NCI-H1694 (cell line): Measurements from ENCODE around the gene CARD10.

Experiments
- DNase-seq: peaks from one replicate; lab custom pipeline; 2025; lab: John Stamatoyannopoulos, UW

Gene CARD10

DNA sequence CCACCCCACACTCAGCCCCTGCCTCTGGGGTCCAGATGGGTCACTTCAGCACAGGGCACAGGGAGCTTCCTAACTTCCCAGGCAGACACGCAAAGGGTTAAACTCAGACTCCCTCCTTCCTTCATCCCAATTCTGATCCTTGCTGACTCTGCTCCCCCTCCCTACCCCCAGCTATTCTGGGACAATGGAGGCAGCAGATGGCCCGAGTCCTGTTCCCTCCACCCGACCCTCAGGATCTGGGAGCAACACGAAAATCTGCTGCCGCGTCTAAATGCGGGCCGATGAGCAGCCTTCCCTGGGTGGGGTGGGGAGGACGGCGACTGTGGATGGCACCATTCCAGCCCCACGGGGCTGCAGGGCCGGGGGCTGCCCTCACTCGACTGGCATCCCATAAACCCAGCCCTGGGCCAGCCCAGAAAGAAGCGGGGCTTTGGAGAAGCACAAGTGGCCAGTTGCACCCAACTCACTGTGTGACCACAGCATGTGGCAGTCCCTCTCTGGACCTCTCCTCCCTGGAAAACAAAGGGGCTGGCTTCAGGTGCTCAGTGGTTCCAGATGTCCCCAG lies 51.7 kb downstream of the CARD10 start:
- peak; percentile 61 for DNase-seq

DNA sequence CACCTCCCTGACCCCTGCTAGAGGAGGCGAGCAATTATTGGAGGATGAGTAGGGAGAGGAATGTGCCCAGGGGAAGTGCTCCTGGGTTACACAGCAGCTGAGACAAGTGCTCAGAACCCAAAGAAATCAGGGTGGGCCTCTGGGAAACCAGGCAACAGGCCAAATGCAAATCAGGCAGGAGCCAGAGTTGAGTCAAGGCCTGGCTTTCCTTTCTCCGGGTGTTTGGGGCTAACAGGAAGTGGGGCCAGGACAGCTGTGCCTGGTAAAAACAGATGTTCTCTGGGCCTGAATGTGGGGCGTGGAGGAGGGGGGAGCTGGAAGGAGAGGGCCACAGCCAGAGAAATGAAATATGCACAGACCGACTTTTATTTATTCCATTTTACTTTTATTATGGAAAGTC lies 55.0 kb downstream of the CARD10 start:
- DNase-seq: peak; percentile 60

DNA sequence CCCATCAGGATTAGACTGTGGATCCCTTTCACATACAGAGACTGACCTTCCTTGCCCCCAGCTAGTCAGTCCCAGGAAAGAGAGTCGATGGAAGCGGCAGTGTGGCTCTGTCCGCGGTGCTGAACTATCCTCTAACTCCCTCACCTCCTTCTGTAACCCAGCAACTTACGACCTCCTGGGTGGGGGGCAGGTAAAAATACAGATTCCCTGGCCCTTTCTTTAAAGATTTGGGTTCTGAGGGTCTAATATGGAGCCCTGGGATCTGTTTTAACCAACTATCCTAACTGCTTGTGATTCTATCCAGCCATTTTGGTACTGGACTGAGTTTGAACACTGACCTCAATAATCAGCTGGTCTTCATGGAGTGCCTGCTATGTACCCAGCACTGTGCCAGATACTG lies 56.2 kb downstream of the CARD10 start:
- DNase-seq: no peak

DNA sequence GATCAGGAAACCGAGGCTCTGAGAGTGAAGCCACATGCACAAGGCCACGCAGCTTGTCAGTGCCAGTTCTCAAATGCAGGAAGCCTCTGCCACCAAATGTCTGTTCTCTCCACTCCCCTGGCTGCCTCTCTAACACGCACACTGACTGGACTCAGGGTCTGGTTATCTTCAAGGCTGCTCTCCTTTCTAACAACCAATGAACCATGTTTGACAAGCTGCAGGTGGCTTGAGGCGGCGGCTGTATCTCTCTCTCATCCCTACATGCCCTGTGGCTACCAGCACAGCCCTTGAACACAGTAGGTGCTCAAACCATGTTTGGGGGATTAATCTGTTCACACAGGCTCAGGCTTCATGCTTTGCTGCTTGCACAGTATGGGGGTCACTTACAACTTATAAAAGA lies 56.8 kb downstream of the CARD10 start:
- DNase-seq: no peak

DNA sequence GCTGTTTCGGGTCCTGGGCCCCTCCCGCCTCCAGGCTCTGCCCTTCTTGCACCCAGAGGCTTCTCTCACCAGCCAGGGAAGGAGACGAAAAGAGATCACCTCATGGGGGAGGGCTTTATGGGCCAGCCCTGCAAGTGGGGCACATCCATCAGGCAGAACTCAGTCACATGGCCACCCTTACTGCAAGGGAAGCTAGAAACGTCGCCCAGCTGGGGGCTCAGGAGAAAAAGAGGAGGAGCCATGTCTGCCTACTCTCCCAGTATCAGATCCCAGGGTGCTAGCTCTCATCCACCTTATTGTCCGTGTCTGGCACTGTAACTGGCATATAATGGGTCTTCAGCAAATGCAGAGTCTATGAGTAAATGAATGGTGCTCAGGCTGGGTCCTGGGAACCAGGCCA lies 57.3 kb downstream of the CARD10 start:
- peak; percentile 78 for DNase-seq

DNA sequence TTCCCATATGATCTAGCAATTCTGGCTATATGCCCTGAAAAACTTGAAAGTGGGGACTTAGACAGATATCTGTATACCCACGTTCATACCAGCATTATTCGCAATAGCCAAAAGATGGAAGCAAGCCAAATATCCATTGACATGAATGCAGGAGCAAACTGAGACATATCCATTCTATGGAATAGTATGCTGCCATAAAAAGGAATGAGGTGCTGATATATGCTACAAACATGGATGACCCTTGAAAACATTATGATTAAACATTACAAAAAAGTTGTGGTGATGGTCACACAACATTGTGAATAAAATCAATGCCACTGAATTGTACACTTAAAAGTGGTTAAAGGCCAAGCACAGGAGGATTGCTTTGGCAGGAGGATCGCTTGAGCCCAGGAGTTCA lies 58.5 kb downstream of the CARD10 start:
- DNase-seq: no peak

DNA sequence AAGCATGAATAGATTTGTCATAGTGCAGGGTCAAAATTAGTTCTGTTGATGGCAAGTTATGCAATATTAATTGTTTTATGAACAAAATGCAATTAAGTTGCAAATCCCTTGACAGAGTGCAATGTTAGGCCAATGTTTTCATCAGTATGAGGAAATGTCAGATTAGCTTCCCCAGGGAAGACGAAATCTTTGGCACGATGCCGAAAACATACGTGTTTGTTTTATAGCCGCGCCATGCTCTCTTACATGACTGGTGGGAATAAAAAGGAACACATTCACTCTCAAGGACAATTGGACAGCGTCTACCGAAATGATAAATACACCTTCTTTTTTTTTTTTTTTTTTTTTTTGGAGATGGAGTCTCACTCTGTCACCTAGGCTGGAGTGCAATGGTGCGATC lies 60.0 kb downstream of the CARD10 start:
- DNase-seq: peak; percentile 57

DNA sequence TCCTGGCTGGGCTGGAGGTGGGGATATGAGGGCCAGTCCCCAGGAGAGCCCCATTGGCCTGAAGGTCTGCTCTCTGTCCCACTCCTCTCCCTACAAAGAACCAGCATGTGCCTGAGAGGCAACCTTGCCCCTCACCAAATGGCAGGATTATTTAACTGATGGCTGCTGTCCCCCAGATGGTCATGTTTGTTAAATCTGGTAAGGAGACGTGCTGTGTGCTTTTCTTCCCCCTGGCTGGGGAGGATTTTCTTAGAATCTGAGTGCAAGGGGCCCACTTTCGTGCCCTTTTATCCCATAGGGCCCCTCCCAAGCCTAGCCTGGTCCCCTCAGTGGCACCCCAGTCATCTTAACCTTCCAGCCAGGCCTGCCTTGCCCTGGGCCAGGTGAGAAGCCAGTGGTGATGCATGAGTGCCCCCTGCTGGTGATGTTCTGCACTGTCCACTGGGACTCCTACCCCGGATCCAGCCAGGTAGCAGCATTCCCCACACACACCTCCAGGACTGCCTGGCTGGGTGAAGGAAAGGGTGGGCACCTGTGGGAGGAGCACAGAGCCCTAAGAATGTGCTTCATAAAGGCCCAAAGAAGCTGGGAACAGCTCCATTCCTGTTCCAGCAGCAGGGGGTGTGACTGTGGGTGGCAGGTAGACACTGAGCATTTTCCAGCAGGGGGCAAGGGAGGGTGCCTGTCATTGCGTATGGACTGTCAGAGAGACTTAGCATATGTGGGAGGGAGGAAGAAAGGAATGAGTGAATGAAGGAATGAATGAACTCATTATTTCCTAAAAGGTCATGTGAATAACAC lies 61.9 kb downstream of the CARD10 start:
- peak; percentile 52 for DNase-seq

DNA sequence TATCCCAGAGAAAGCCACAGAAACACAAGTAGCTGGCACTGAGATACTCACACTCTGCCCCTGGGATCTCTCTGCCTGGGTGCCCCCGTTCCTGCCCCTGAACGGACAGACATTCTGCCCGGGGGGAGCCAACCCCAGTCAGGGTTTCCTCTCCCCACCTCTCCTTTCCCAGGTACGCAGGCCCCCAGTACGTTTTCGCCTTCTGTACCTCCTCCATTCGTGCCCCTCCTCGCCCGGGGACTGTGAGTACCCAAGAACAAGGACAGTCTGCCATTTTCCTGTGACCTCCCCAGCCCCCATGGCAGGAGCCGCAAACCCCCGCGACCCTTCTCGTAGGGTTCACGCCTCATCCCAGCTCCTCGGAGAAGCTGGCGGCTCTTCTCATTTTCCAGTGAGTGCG lies 62.9 kb downstream of the CARD10 start:
- no peak for DNase-seq

DNA sequence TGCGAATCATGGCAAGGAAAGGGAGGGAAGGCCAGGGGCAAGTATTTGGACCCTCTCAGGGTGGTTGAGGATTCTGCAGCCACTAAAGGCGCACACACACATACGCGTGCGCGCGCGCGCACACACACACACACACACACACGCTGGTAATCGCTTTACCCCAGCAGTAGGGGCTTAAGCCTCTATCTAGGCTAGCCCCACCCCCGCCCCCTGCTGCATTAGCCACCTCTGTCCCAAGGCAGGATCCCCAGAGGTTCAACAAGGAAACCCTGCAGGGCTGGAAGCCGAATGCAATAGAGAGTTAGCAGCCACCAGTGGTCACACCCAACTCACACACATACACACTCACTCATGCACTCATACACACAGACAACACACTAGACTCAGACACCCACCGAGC lies 63.3 kb downstream of the CARD10 start:
- no peak for DNase-seq

DNA sequence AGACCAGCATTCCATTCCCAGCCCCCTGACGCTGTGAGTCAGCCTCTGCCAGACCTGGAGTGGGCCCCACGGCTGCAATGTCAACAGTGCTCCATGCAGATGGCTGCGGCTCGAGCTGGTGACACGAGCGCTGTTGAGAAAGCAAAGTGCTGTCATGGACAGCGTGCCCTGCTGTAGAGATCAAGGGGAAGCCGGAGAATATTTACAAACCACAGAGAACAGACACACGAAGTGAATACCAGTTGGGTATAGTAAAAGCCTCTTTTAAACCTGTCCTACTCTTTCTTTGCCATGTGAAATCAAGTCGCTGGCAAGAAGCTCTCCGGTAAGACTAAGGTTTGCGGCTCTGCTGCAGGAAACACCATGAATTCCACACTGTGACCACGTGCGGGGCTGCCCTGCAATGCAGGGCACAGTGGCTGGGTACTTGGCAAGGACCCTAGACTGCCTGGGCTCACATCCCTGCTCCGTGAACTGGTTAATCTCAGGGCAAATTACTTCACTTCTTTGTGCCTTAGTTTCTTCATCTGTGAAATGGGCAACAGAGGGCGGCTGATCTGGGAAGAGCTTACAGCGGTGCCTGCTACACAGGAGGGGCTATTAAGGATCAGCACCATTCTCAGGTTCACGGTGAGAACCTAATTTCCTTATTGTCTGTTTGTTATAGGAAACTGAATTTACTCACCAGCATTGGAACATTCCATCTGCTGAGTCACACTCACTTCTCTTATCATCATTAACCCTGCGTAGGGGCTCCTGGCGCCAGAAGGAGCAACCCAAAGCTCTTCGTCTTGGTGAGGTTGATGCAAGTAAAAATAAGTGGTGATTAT lies 64.1 kb downstream of the CARD10 start:
- DNase-seq: no peak

DNA sequence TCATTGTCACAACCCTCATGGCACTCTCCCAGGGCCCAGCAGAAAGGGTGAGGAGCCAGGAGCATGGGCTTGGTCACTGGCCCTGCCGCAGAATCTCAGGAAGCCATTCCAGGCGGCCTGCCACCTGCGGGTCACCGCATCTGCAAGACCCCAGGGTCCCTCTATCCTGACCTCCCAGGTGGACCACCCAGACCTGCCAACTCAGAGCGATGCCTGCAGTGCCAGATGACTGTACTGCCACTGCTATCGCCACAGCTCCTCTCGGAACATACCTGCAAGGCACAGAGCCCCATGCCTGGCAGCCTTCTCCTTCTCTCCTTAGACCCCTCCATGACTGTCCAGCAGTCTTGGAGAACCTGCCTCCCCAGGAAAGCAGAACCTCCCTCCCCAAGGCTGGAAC lies 65.5 kb downstream of the CARD10 start:
- no peak for DNase-seq

DNA sequence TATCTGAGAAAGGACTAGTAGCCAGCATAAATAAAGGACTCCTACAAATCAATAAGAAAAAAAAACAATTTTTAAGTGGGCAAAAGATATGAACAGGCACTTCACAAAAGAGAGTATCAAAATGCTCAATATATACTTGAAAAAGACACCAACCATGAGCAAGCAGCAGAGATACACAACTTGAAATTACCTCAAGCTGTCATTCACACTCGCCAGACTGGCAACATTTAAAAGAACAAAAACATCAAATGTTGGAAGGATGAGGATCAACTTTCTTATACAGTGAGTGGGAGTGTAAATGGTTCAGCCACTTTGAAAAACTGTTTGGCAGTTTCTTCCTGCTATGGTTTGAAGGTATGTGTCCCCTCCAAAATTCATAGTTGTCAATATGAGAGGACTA lies 68.0 kb downstream of the CARD10 start:
- no peak for DNase-seq

DNA sequence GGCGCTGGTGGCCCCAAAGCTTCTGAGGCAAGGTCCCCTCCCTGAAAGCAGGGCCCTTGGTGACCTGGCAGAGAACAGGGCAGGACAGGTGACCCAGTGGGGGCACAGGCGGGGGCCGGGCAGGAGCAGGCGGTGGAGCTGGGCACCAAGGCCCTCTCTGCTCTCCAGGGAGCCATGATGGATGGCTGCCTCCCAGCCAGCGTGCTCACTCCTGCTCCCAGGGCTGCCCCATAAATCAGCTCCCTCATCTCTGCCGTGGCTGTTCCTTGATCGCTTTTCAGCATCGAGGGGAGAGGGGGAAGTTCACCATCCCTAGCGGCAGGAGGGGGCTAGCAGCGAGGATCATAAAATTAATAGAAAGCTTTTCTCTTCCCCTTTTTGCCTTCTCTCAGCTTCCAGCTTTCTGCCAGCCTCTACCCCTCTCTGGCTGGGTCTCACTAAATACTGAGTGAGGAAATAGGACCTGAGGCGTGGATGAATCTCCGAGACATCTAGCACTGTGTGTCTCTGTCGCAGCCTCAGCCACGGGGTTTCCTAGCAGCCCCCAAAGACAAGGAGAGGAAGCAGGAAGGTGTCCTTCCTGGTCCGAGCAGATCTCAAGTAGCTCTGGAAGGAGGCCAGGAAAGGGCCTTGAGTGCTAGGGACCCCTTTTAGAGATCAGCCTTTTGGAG lies 69.7 kb downstream of the CARD10 start:
- DNase-seq: no peak

DNA sequence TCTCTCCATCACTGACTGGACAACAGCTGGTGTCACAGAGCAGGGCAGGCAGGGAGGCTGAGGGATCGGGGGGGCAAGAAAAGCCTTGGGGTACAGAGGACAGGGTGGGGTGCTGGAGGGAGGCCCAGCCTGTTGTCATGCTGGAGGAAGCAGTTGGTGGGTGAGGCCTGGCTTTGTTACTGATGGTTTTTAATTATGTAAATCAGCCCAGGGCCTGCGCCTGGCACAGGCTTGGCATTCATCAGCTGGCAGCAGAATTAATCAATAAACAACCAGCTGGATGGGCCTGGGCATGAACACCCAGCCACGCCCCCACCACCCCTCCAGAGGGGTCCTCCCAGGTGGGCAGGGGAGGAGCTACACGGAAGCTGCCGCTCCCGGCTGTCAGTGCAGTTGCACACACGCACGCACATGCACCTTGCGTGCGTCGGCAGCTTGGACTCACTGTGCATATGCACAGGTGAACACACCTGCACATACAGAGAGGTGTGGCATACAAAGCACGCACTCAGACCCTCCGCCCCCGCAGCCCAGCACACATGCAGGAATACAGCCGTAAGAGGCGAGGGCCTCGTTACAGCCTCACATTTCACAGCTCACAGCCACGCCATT lies 70.6 kb downstream of the CARD10 start:
- DNase-seq: peak; percentile 87

DNA sequence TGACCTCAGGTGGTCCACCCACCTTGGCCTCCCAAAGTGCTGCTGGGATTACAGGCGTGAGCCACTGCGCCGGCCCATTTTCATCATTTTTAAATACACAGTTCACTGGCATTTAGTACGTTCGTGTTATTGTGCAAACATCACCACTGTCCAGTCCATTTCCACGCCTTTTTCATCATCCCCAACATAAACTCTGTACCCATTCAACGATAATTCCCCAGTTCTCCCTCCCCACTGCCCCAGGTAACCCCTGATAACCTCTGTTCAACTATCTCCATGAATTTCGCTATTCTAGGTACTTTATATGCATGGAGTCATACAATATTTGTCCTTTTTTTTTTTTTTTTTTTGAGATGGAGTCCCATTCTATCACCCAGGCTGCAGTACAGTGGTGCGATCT lies 73.7 kb downstream of the CARD10 start:
- no peak for DNase-seq

DNA sequence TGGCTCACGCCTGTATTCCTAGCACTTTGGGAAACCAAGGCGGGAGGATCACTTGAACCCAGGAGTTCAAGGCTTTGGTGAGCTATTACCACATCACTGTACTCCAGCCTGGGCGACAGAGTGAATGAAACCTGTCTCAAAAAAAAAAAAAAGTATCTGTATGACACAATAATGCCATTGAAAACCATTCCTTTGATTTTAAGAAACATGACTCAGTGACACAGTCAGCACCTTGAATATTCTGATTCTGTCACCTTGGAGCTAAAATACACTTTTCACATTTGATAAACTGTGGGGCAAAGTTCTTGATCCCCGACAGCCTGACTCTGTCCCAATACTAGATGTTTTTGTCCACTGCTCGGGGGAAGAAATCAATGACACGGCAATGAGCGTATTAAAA lies 75.2 kb downstream of the CARD10 start:
- no peak for DNase-seq

DNA sequence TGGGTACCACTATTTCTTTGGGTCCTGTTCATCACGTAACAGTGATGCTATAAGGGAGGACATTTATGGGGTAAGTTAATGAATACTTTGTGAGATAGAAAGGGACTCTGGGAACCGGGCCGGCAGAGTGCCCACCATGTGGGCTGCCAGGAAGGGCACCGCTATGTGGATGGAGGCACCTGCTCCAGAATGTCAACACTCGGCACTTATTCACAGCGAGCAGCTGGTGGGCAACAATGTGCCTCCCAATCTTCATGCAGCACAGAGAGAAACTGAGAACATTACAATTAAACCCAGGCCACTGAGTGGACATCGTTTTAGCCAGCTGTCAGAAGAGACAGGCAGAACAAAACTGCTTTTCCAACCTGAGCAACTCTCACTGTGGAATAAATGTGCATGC lies 76.1 kb downstream of the CARD10 start:
- DNase-seq: no peak

DNA sequence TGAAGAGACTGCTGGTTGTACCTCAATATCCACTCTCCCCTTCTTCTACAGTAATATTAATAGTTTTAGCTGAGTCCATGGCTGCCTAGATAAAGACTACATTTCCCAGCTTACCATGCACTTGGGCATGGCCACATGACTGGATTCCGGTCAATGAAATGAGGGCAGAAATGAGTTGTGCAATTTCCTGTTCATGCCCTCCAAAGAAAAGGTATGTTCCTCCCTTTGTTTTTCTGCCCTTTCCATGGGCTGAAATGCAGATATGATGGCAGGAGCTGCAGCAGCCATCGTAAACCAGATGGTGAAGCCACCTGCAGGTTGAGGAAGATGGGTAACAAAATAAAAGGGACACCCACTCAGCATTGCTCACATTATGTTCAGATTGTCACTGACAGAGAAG lies 76.7 kb downstream of the CARD10 start:
- DNase-seq: no peak

DNA sequence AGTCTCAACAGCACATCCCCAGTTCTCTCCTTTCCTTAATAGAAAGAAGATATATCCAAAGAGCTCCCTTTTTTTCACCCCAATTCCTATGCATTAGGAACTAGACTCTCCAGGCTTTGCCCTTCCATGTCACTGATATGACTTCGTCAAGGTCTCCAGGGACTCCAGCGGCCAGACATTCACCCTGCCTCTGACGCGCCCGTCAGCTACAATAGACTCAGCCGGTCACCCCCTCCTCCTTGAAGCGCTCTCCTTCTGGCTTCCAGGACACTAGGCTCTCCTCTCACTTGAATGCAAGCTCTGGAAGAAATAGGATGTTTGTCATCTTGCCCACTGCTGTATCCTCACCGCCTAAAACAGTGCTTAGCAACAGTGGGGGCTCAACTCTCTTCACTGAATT lies 77.1 kb downstream of the CARD10 start:
- no peak for DNase-seq

DNA sequence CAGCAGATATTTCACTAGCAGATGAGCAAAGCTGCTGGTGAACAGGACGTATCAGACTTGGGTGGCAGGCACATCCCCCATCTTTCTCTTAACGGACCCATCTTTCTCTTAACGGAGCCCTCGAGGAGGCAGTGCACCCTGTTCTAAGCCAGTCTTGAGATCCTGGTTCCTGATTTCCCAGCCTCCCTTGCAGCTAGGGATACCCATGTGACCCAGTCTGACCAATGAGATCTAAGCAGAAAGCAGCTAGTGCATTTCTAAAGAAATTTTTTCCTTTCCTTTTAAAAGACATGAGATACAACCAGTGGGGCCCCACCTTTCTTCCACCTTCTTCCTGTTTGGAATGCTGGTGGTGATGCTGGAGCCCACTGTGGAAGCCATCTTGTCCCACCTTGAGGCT lies 78.3 kb downstream of the CARD10 start:
- no peak for DNase-seq
